Neural progenitor cell (in vitro differentiated cells): ENCODE data around the gene TNFRSF13B.

Source experiments
- EZH2phosphoT487 ChIP-seq: fragments of 200-600 bp; sonication (generic); IDR thresholded peaks from 2 replicates; pipeline ENCODE4 v1.6.1; 2017; ENCODE audit warnings: antibody characterized with exemption
- TF ChIP-seq, protein P1 (sequence below): fragments of 200-600 bp; sonication (generic); IDR thresholded peaks from 2 replicates; pipeline ENCODE4 v1.5.1; 2017; ENCODE audit warnings: antibody characterized with exemption, mild to moderate bottlenecking

- TF ChIP-seq, protein P1, sequence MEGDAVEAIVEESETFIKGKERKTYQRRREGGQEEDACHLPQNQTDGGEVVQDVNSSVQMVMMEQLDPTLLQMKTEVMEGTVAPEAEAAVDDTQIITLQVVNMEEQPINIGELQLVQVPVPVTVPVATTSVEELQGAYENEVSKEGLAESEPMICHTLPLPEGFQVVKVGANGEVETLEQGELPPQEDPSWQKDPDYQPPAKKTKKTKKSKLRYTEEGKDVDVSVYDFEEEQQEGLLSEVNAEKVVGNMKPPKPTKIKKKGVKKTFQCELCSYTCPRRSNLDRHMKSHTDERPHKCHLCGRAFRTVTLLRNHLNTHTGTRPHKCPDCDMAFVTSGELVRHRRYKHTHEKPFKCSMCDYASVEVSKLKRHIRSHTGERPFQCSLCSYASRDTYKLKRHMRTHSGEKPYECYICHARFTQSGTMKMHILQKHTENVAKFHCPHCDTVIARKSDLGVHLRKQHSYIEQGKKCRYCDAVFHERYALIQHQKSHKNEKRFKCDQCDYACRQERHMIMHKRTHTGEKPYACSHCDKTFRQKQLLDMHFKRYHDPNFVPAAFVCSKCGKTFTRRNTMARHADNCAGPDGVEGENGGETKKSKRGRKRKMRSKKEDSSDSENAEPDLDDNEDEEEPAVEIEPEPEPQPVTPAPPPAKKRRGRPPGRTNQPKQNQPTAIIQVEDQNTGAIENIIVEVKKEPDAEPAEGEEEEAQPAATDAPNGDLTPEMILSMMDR: no peak
- TF ChIP-seq EZH2phosphoT487: no peak
Measured at GRCh38 chr17:16929035-16929680, 42.8 kb downstream of the TNFRSF13B start.
